ENCODE measurements around the gene EXOC2.

Gene EXOC2

GRCh38 chr6:684831-685636 is 7.9 kb downstream of the EXOC2 start:
- Histone ChIP-seq H2AK5ac (ENCODE audit: low read length) (no peak overlapping the region), H3K18ac (ENCODE audit: low read length) (no peak overlapping the region), H3K4me2 (ENCODE audit: low read length) (no peak overlapping the region), H4K8ac (ENCODE audit: low read depth, low read length) (no peak overlapping the region), H4K12ac (ENCODE audit: low read depth, low read length) (no peak overlapping the region), H3K9ac (ENCODE audit: low read length) (no peak overlapping the region), H3K23ac (ENCODE audit: low read length) (no peak overlapping the region), H3K14ac (ENCODE audit: low read length) (no peak overlapping the region), H3K27ac (ENCODE audit: low read depth, low read length) (no peak overlapping the region), H2AFZ (ENCODE audit: insufficient read depth, low read length, poor library complexity) (no peak overlapping the region), H3K79me1 (ENCODE audit: low read length) (no peaks in the 10 kb centered on the region), H2BK12ac (ENCODE audit: low read length) (no peak overlapping the region), H3K9me3 (ENCODE audit: insufficient read depth, low read depth, low read length) (no peaks in the 10 kb centered on the region), H3K79me2 (ENCODE audit: control insufficient read depth, insufficient read depth, low read length, poor library complexity) (peaks cover 3% of the 10 kb centered on the region), H2BK5ac (ENCODE audit: low read depth, low read length, poor library complexity) (no peak overlapping the region), H2BK120ac (ENCODE audit: insufficient read depth, low read length, poor library complexity) (no peak overlapping the region), H3K4me3 (ENCODE audit: low read depth, low read length) (no peak overlapping the region), H3K36me3 (ENCODE audit: control insufficient read depth in 1 of 2, insufficient read depth in 2 of 2, low read length in 2 of 2) (peaks cover 2 to 6% of the 10 kb centered on the region in 2 experiments), H4K91ac (ENCODE audit: low read depth, low read length) (no peak overlapping the region), H3K4ac (ENCODE audit: low read depth, low read length) (no peak overlapping the region), H3K27me3 (ENCODE audit: insufficient read depth, low read length) (no peaks in the 10 kb centered on the region), H3K4me1 (ENCODE audit: control insufficient read depth in 1 of 2, insufficient read depth in 2 of 2, low read length in 2 of 2) (peaks cover 5 to 6% of the 10 kb centered on the region in 2 experiments)
- DNase-seq: no peak
- WGBS (ENCODE audit: extremely low coverage, insufficient coverage, insufficient read length): 100% methylated on average over 1 of the region's 6 CpGs

DNA sequence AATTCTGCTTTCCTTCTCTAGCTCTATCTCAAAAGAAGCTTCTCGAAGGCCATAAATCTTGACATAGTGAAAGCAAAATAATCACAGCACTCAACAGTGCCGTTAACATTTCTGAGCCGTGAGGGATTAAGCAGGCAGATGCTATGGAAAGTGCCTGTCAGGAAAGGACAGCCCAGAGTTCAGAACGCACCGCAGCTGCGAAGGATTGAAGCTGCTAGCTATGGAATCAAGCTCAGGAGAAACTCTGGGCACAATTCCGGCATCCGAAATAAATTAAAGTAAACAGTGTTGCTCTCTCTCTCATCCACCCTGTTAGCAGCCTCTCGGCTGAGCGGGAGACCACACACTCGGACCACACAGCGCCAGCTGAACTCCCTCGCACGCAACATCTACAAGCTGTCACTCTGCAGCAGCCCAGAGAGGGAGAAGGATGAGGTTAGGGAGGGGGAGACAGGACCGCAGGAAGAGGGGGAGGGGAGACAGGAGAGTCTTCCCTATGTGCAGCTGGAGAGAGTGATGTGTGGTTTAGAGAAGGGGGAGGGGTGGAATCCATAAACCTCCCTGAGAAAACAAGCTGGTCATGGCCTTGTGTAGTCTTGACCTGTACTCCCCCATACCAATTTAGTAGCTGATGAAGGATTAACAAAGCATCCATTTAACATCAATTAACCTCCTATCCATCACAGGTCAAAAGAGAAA is 9.0 kb downstream of the EXOC2 start:
- Histone ChIP-seq H3K4ac (ENCODE audit: low read depth, low read length) (peak overlapping the region; percentile 33), H4K12ac (ENCODE audit: low read depth, low read length) (no peak overlapping the region), H3K18ac (ENCODE audit: low read length) (peak overlapping the region; percentile 7), H2AFZ (ENCODE audit: insufficient read depth, low read length, poor library complexity) (no peak overlapping the region), H3K14ac (ENCODE audit: low read length) (no peak overlapping the region), H3K4me1 (ENCODE audit: control insufficient read depth in 1 of 2, insufficient read depth in 2 of 2, low read length in 2 of 2) (peaks cover 5 to 6% of the 10 kb centered on the region in 2 experiments), H2BK120ac (ENCODE audit: insufficient read depth, low read length, poor library complexity) (no peak overlapping the region), H3K9me3 (ENCODE audit: insufficient read depth, low read depth, low read length) (no peaks in the 10 kb centered on the region), H3K79me1 (ENCODE audit: low read length) (no peaks in the 10 kb centered on the region), H3K27me3 (ENCODE audit: insufficient read depth, low read length) (no peaks in the 10 kb centered on the region), H2BK12ac (ENCODE audit: low read length) (no peak overlapping the region), H2AK5ac (ENCODE audit: low read length) (no peak overlapping the region), H3K4me3 (ENCODE audit: low read depth, low read length) (no peak overlapping the region), H3K9ac (ENCODE audit: low read length) (no peak overlapping the region), H3K36me3 (ENCODE audit: control insufficient read depth in 1 of 2, insufficient read depth in 2 of 2, low read length in 2 of 2) (peaks cover under 1 to 4% of the 10 kb centered on the region in 2 experiments), H4K8ac (ENCODE audit: low read depth, low read length) (peak overlapping the region; percentile 16), H3K23ac (ENCODE audit: low read length) (no peak overlapping the region), H3K79me2 (ENCODE audit: control insufficient read depth, insufficient read depth, low read length, poor library complexity) (peaks cover 3% of the 10 kb centered on the region), H2BK5ac (ENCODE audit: low read depth, low read length, poor library complexity) (no peak overlapping the region), H3K4me2 (ENCODE audit: low read length) (peak overlapping the region; percentile 51), H4K91ac (ENCODE audit: low read depth, low read length) (no peak overlapping the region), H3K27ac (ENCODE audit: low read depth, low read length) (no peak overlapping the region)
- WGBS (ENCODE audit: extremely low coverage, insufficient coverage, insufficient read length): no CpG with 5 or more reads among the region's 15 CpGs
- no peak for DNase-seq

- H3K4me1 ChIP-seq (ENCODE audit: control insufficient read depth in 1 of 2, insufficient read depth in 2 of 2, low read length in 2 of 2): peaks cover 5 to 6% of the 10 kb centered on the region in 2 experiments
- no peak overlapping the region for H2BK120ac ChIP-seq (ENCODE audit: insufficient read depth, low read length, poor library complexity)
- H3K14ac ChIP-seq (ENCODE audit: low read length): peak overlapping the region; percentile 68
- H2AFZ ChIP-seq (ENCODE audit: insufficient read depth, low read length, poor library complexity): no peak overlapping the region
- no peak overlapping the region for H4K91ac ChIP-seq (ENCODE audit: low read depth, low read length)
- H3K79me1 ChIP-seq (ENCODE audit: low read length): no peaks in the 10 kb centered on the region
- H3K9me3 ChIP-seq (ENCODE audit: insufficient read depth, low read depth, low read length): no peaks in the 10 kb centered on the region
- no peak overlapping the region for H3K4me3 ChIP-seq (ENCODE audit: low read depth, low read length)
- DNase-seq: no peak
- no CpG with 5 or more reads among the region's 5 CpGs for WGBS (ENCODE audit: extremely low coverage, insufficient coverage, insufficient read length)
- no peak overlapping the region for H4K8ac ChIP-seq (ENCODE audit: low read depth, low read length)
- H3K27ac ChIP-seq (ENCODE audit: low read depth, low read length): no peak overlapping the region
- no peak overlapping the region for H3K18ac ChIP-seq (ENCODE audit: low read length)
- H2BK12ac ChIP-seq (ENCODE audit: low read length): no peak overlapping the region
- H3K4ac ChIP-seq (ENCODE audit: low read depth, low read length): no peak overlapping the region
- H2BK5ac ChIP-seq (ENCODE audit: low read depth, low read length, poor library complexity): no peak overlapping the region
- H4K12ac ChIP-seq (ENCODE audit: low read depth, low read length): no peak overlapping the region
- no peak overlapping the region for H3K23ac ChIP-seq (ENCODE audit: low read length)
- no peaks in the 10 kb centered on the region for H3K36me3 ChIP-seq (ENCODE audit: control insufficient read depth in 1 of 2, insufficient read depth in 2 of 2, low read length in 2 of 2)
- H3K79me2 ChIP-seq (ENCODE audit: control insufficient read depth, insufficient read depth, low read length, poor library complexity): peaks cover 3% of the 10 kb centered on the region
- no peak overlapping the region for H2AK5ac ChIP-seq (ENCODE audit: low read length)
- no peak overlapping the region for H3K4me2 ChIP-seq (ENCODE audit: low read length)
- no peak overlapping the region for H3K9ac ChIP-seq (ENCODE audit: low read length)
- H3K27me3 ChIP-seq (ENCODE audit: insufficient read depth, low read length): no peaks in the 10 kb centered on the region
These were observed 12.1 kb downstream of the EXOC2 start for GRCh38 chr6:680666-681340.

DNA sequence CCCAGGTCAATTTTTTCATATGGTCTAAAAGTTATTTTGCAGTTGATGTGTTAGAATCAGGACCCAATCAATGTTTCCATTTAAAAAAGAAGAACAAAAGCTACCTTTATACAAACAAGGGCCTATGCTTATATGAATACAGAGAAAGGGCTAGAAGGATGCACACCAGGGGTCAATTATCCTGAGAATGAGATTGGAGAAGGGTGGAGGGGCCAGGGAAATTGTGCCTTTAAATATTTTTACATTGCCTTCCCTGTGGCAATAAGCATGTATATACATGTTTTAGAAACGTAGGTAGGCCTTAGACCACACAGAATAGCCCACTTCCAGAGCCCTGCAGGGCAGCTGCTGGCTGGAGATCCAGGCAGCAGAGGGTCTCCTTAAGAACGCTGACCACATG is 12.7 kb downstream of the EXOC2 start:
- H3K23ac ChIP-seq (ENCODE audit: low read length): no peak overlapping the region
- no peaks in the 10 kb centered on the region for H3K9me3 ChIP-seq (ENCODE audit: insufficient read depth, low read depth, low read length)
- H3K79me2 ChIP-seq (ENCODE audit: control insufficient read depth, insufficient read depth, low read length, poor library complexity): peaks cover 3% of the 10 kb centered on the region
- H3K18ac ChIP-seq (ENCODE audit: low read length): no peak overlapping the region
- H2AFZ ChIP-seq (ENCODE audit: insufficient read depth, low read length, poor library complexity): no peak overlapping the region
- H3K9ac ChIP-seq (ENCODE audit: low read length): no peak overlapping the region
- H3K14ac ChIP-seq (ENCODE audit: low read length): peak overlapping the region; percentile 68
- H2BK120ac ChIP-seq (ENCODE audit: insufficient read depth, low read length, poor library complexity): no peak overlapping the region
- H3K27ac ChIP-seq (ENCODE audit: low read depth, low read length): no peak overlapping the region
- H4K8ac ChIP-seq (ENCODE audit: low read depth, low read length): no peak overlapping the region
- no peaks in the 10 kb centered on the region for H3K36me3 ChIP-seq (ENCODE audit: control insufficient read depth in 1 of 2, insufficient read depth in 2 of 2, low read length in 2 of 2)
- H3K27me3 ChIP-seq (ENCODE audit: insufficient read depth, low read length): no peaks in the 10 kb centered on the region
- no peak overlapping the region for H2AK5ac ChIP-seq (ENCODE audit: low read length)
- H4K91ac ChIP-seq (ENCODE audit: low read depth, low read length): no peak overlapping the region
- H2BK12ac ChIP-seq (ENCODE audit: low read length): no peak overlapping the region
- H3K79me1 ChIP-seq (ENCODE audit: low read length): no peaks in the 10 kb centered on the region
- no peak overlapping the region for H3K4me3 ChIP-seq (ENCODE audit: low read depth, low read length)
- WGBS (ENCODE audit: extremely low coverage, insufficient coverage, insufficient read length): no CpG with 5 or more reads among the region's 2 CpGs
- H4K12ac ChIP-seq (ENCODE audit: low read depth, low read length): no peak overlapping the region
- H2BK5ac ChIP-seq (ENCODE audit: low read depth, low read length, poor library complexity): peak overlapping the region; percentile 15
- DNase-seq: no peak
- no peak overlapping the region for H3K4me2 ChIP-seq (ENCODE audit: low read length)
- H3K4ac ChIP-seq (ENCODE audit: low read depth, low read length): no peak overlapping the region
- H3K4me1 ChIP-seq (ENCODE audit: control insufficient read depth in 1 of 2, insufficient read depth in 2 of 2, low read length in 2 of 2): peaks cover 5 to 6% of the 10 kb centered on the region in 2 experiments
